GM21576 (cell line): ENCODE results near the gene SFXN1.
"Not testable (repeated sequence)": the region's sequence is repeated elsewhere in the genome, so short reads cannot be mapped to it uniquely, and the experiment has no call there.

Experiments used
- ATAC-seq: cut with Tn5 transposase; IDR thresholded peaks from one replicate; pipeline ENCODE4 v1.9.1; 2021; ENCODE audit warnings: mild to moderate bottlenecking, moderate library complexity; ENCODE audit not compliant: unreplicated experiment

The SFXN1 gene

GRCh38 chr5:175478384-175479124, at the start of gene SFXN1:
Gene SFXN1 (plus strand): TSS chr5:175478560. CDS start chr5:175492104, 13,544 bp downstream.
- peak; percentile 83 for ATAC-seq

- ATAC-seq = no peak
Measured at GRCh38 chr5:175434800-175435199, 43.6 kb upstream of the SFXN1 start.

- ATAC-seq = no peak
Measured at GRCh38 chr5:175436359-175436758, 42.0 kb upstream of the SFXN1 start.

- ATAC-seq = no peak
Measured at GRCh38 chr5:175438234-175438857, 40.0 kb upstream of the SFXN1 start.

- no peak for ATAC-seq
Measured at GRCh38 chr5:175443514-175444059, 34.8 kb upstream of the SFXN1 start.

- ATAC-seq = no peak
Measured at GRCh38 chr5:175444060-175444904, 34.1 kb upstream of the SFXN1 start, which contains the start of gene DRD1. Gene DRD1 (minus strand): TSS chr5:175444182. CDS start chr5:175443099, 1,083 bp downstream.

- no peak for ATAC-seq
Measured at GRCh38 chr5:175444905-175445456, 33.4 kb upstream of the SFXN1 start.

GRCh38 chr5:175446378-175446777, 32.0 kb upstream of the SFXN1 start:
- ATAC-seq = not testable (repeated sequence)

- no peak for ATAC-seq
Measured at GRCh38 chr5:175447571-175447970, 30.8 kb upstream of the SFXN1 start.

GRCh38 chr5:175448276-175448675, 30.1 kb upstream of the SFXN1 start:
- no peak for ATAC-seq

- no peak for ATAC-seq
Measured at GRCh38 chr5:175452166-175452565, 26.2 kb upstream of the SFXN1 start.

GRCh38 chr5:175454338-175454737, 24.0 kb upstream of the SFXN1 start:
- ATAC-seq = not testable (repeated sequence)

- no peak for ATAC-seq
Measured at GRCh38 chr5:175456105-175456742, 22.1 kb upstream of the SFXN1 start.

- ATAC-seq = peak; percentile 89
Measured at GRCh38 chr5:175457466-175457865, 20.9 kb upstream of the SFXN1 start.

- no peak for ATAC-seq
Measured at GRCh38 chr5:175460126-175460525, 18.2 kb upstream of the SFXN1 start.

GRCh38 chr5:175460552-175460951, 17.8 kb upstream of the SFXN1 start:
- no peak for ATAC-seq

- no peak for ATAC-seq
Measured at GRCh38 chr5:175461370-175461769, 17.0 kb upstream of the SFXN1 start.

GRCh38 chr5:175463641-175464040, 14.7 kb upstream of the SFXN1 start:
- ATAC-seq = no peak

- peak; percentile 98 for ATAC-seq
Measured at GRCh38 chr5:175464074-175464941, 14.1 kb upstream of the SFXN1 start.

- no peak for ATAC-seq
Measured at GRCh38 chr5:175464942-175465233, 13.5 kb upstream of the SFXN1 start.
